Measurements from ENCODE around the gene EHD4.
A peak's percentile ranks its signal among the peaks of the same experiment; 100 is the strongest.

Gene EHD4

GRCh38 chr15:41936649-41937567, 35.4 kb downstream of the EHD4 start:
- DNase-seq (ENCODE audit: low read depth in 2 of 2): peak; percentile 48 to 55

GRCh38 chr15:41936155-41936554, 36.2 kb downstream of the EHD4 start:
- no peak for DNase-seq (ENCODE audit: low read depth in 2 of 2)

GRCh38 chr15:41935566-41936020, 36.8 kb downstream of the EHD4 start:
- DNase-seq (ENCODE audit: low read depth in 2 of 2): no peak

GRCh38 chr15:41934843-41935242, 37.5 kb downstream of the EHD4 start:
- peak; percentile 50 to 56 for DNase-seq (ENCODE audit: low read depth in 2 of 2)

- no peak for DNase-seq (ENCODE audit: low read depth in 2 of 2)
These were observed 38.6 kb downstream of the EHD4 start for GRCh38 chr15:41933771-41934170.

GRCh38 chr15:41933326-41933725, 39.0 kb downstream of the EHD4 start:
- DNase-seq (ENCODE audit: low read depth in 2 of 2): no peak

GRCh38 chr15:41932511-41933289, 39.7 kb downstream of the EHD4 start:
- DNase-seq (ENCODE audit: low read depth in 2 of 2): no peak

- DNase-seq (ENCODE audit: low read depth in 2 of 2): no peak
These were observed 40.3 kb downstream of the EHD4 start for GRCh38 chr15:41932101-41932500.

- no peak for DNase-seq (ENCODE audit: low read depth in 2 of 2)
These were observed 41.5 kb downstream of the EHD4 start for GRCh38 chr15:41930867-41931222.

GRCh38 chr15:41930221-41930866, 42.0 kb downstream of the EHD4 start:
- no peak for DNase-seq (ENCODE audit: low read depth in 2 of 2)

GRCh38 chr15:41928637-41929620, 43.4 kb downstream of the EHD4 start:
- DNase-seq (ENCODE audit: low read depth in 2 of 2): no peak

GRCh38 chr15:41928100-41928499, 44.3 kb downstream of the EHD4 start:
- DNase-seq (ENCODE audit: low read depth in 2 of 2): no peak

- DNase-seq (ENCODE audit: low read depth in 2 of 2): no peak
These were observed 44.8 kb downstream of the EHD4 start for GRCh38 chr15:41927536-41927935.

GRCh38 chr15:41926185-41927056, 45.9 kb downstream of the EHD4 start:
- no peak for DNase-seq (ENCODE audit: low read depth in 2 of 2)

GRCh38 chr15:41925086-41925608, 47.2 kb downstream of the EHD4 start:
- no peak for DNase-seq (ENCODE audit: low read depth in 2 of 2)

GRCh38 chr15:41923401-41923997, 48.9 kb downstream of the EHD4 start:
- no peak for DNase-seq (ENCODE audit: low read depth in 2 of 2)

- DNase-seq (ENCODE audit: low read depth in 2 of 2): no peak
These were observed 50.0 kb downstream of the EHD4 start for GRCh38 chr15:41922353-41922752.

- DNase-seq (ENCODE audit: low read depth in 2 of 2): no peak
These were observed 50.7 kb downstream of the EHD4 start for GRCh38 chr15:41921639-41922038.

GRCh38 chr15:41921167-41921566, 51.2 kb downstream of the EHD4 start:
- DNase-seq (ENCODE audit: low read depth in 2 of 2): no peak

All from stimulated activated CD8-positive, alpha-beta memory T cell treated with anti-CD3 and anti-CD28 coated beads, Interleukin-15, amount 100 ng/mL, for 4 hours (primary cell).